GM19372 (cell line): ENCODE measurements around the gene RCOR1.

Experiments
- ATAC-seq: cut with Tn5 transposase; IDR thresholded peaks from one replicate; pipeline ENCODE4 v1.9.1; 2021; ENCODE audit warnings: mild to moderate bottlenecking, low read depth, moderate library complexity; ENCODE audit not compliant: unreplicated experiment

RCOR1 gene

GRCh38 chr14:102699416-102700110 is 107.1 kb downstream of the RCOR1 start:
- no peak for ATAC-seq

- ATAC-seq = no peak
Observed at GRCh38 chr14:102708494-102708893, 116.0 kb downstream of the RCOR1 start.

GRCh38 chr14:102711207-102711606 is 118.8 kb downstream of the RCOR1 start:
- no peak for ATAC-seq

- no peak for ATAC-seq
Observed at GRCh38 chr14:102711946-102712345, 119.5 kb downstream of the RCOR1 start.

GRCh38 chr14:102717276-102717675 is 124.8 kb downstream of the RCOR1 start:
- no peak for ATAC-seq

GRCh38 chr14:102722646-102723045 is 130.2 kb downstream of the RCOR1 start:
- no peak for ATAC-seq

GRCh38 chr14:102723650-102724049 is 131.2 kb downstream of the RCOR1 start:
- no peak for ATAC-seq

GRCh38 chr14:102726191-102726949 is 133.9 kb downstream of the RCOR1 start:
- ATAC-seq = no peak

GRCh38 chr14:102727336-102728095 is 135.1 kb downstream of the RCOR1 start:
- no peak for ATAC-seq

- ATAC-seq = no peak
Observed at GRCh38 chr14:102728501-102728900, 136.1 kb downstream of the RCOR1 start.

- ATAC-seq = no peak
Observed at GRCh38 chr14:102729268-102729667, 136.8 kb downstream of the RCOR1 start.

GRCh38 chr14:102729825-102730224 is 137.4 kb downstream of the RCOR1 start:
- no peak for ATAC-seq

- no peak for ATAC-seq
Observed at GRCh38 chr14:102731101-102731870, 138.8 kb downstream of the RCOR1 start.

- no peak for ATAC-seq
Observed at GRCh38 chr14:102731871-102732800, 139.7 kb downstream of the RCOR1 start.

GRCh38 chr14:102732924-102733323 is 140.5 kb downstream of the RCOR1 start:
- no peak for ATAC-seq

GRCh38 chr14:102733326-102733725 is 140.9 kb downstream of the RCOR1 start:
- no peak for ATAC-seq

- no peak for ATAC-seq
Observed at GRCh38 chr14:102734436-102734835, 142.0 kb downstream of the RCOR1 start.

GRCh38 chr14:102736956-102737355 is 144.5 kb downstream of the RCOR1 start:
- no peak for ATAC-seq
